NCI-H345 treated with DMSO at 0.1 percent for 48 hours (cell line): ENCODE results near the gene PDZD2.

Experiments
- DNase-seq: peaks from one replicate; lab custom pipeline; 2025; ENCODE audit not compliant: unreplicated experiment; lab: John Stamatoyannopoulos, UW

Gene PDZD2

DNA sequence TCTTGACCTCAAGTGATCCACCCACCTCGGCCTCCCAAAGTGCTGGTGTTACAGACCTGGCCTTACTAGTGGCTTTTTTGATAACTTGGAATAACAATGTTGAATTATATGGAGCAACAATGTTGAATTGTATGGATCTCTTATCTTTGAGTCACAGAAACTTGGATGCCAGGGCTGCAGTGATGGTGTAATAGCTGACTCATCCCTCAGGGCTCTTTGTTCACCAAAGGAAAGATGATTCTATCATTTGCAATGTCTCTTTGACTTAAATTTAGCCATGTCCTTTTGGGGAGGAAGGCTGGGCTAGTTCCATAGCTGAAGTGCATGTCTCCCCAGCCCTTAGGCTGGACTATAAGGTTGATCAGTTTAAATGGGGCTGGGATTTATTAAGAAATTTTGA, 172.3 kb downstream of the PDZD2 start:
- DNase-seq: no peak

DNA sequence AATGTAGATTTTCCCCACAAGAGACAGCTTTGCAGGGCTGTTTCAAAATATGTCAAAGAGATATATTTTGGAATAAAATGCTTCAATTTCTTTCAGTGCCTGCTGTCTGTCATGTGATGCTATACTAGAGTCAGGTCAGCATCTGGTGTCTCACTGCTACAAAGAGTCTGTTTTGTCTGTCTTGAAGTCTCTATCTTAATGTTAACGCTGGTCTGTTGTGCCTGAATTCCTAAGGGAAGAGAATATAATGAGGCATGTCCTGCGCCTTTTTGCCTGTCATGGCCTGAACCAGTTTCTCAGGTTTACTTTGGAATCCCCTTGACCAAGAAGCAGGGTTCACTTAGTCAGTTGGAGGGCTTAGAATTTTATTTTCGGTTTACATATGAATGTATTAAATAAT, 176.4 kb downstream of the PDZD2 start:
- no peak for DNase-seq

DNA sequence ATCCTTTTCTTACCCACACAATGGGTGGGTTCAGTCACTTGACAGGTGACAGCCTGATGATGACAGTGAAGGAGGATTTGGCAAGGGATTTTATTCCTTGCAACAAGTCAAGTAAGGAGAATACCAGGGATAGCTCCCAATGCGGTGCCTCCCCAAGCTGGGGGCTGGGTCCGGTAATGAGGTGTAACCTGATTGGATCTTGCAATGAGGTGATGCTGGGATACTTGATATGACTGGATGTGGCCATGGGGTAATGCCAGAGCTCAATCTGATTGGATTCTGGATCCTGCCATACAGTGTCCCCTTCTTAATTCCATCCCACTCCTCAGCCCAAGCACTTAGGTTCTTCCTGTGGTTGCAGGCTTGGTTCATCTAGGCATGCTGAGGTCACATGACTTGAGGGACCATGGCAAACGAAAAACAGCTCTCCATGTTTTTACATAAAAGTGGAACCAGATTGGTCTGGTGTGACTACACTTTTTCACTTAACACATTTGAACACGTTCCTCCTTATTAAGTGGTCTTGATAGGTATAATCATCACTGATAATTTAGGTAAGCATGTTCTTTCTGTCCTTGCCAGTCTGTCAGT, 181.1 kb downstream of the PDZD2 start:
- DNase-seq: no peak

GRCh38 chr5:31823472-31823871, 184.5 kb downstream of the PDZD2 start:
- no peak for DNase-seq

DNA sequence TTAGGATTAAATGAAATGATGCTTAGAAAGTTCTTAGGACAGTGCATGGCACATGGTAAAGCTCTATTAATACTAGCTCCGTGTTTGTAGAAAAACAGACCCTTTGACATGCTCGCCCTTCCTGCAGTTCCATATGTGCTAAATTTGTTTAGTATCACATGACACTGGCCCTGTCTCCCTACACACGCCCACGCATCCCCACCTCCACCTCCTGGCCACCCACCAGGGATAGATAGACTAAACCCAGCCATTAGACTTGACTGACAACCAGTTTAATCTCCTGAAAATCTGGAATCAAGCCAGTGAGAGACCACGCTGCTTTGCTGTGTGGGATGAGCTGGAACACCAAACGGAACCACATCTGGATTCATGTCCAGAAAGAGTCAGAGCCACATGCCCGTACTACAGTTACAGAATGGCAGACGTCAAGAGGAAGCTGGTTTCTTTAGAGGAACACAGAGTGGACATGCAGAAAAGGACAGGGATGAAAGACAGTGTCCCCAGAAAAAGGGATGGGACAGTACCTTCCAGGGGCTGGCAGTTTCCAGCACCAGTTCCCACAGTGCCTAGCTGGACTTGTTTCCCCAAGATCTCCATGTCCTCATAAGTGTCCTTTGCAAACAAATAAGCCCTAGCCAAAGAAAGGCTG, 186.1 kb downstream of the PDZD2 start:
- DNase-seq: no peak

DNA sequence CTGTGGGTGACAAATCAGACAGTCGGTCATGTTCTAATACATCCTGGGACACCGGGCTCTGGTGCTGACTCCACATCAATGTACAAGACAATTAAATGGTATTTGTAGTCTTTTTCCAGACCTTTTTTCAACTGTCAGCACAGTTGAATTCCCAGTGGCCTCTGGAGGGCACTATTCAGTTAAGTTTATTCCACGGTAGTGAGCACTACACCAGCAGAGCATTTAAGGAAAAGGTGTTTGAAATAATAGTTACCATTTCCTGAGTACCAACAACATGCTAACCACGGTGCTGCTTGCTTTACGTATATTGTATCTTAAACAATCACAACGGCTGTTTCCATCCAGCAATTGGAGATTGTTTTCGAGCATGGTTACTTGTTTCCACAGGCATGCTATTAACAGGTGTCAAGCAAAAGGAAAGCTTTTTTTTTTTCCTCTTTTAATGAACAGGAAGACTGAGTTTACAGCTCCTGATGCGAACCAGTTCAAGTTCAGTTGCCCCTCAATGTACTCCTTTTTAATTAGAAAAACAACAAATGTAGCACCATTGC, 186.7 kb downstream of the PDZD2 start:
- DNase-seq: peak; percentile 74

- no peak for DNase-seq
Observed at GRCh38 chr5:31827867-31828266, 188.9 kb downstream of the PDZD2 start.

DNA sequence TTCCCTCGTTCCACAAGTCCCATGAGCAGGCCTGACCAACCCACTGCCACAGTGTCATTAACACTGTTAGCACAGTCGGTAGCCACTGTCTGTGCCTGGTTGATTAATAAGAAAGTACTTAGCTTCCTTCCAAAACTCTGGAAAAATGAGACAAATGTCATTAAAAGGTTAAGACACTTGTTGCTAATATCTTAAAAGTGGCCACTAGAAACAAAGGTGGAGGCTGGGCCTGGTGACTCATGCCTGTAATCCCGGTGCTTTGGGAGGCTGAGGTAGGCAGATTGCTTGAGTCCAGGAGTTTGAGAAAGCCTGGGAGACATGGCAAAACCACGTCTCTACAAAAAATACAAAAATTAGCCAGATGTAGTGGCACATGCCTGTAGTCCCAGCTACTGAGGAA, 194.0 kb downstream of the PDZD2 start:
- DNase-seq: no peak

DNA sequence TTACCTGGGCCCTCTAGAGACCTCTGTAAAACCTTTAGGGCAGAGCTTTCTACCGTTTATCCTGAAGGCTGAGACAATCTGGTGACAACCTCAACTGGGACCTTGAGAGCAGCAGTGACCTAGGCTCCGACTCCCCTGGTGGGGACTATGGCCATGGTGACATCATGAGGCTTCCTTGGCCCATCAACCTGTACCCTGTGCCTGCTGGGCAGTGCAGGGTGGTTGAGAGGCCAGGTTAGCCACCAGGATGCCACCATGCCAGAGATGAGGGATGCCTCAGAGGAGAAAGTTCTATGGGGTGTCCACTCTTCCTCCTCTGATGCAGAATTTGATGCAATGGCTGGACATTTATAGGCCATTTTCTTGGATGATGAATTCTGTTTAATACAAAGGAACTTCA, 194.8 kb downstream of the PDZD2 start:
- DNase-seq: no peak

GRCh38 chr5:31844622-31845345, 205.9 kb downstream of the PDZD2 start:
- no peak for DNase-seq

DNA sequence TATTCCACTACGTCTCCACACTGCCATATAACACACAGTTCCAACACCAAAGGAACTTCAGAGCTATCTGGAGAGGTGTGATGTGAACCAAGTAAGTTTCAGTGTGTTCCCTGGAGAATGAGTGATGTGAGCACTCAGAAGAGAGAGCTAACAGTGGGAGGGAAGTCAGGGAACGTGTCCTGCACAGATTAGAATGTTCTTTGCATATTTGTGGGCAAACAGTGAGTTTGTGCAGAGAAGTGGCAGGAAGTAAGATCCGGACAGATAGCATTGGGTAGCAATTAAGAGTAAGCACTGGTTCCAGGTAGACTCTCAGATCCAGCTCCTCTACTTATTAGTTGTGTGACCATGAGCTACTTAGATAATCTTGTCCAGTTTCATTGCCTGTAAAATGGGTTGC, 206.4 kb downstream of the PDZD2 start:
- no peak for DNase-seq

GRCh38 chr5:31846934-31847333, 208.0 kb downstream of the PDZD2 start:
- DNase-seq: no peak

GRCh38 chr5:31847354-31847753, 208.4 kb downstream of the PDZD2 start:
- DNase-seq: no peak

DNA sequence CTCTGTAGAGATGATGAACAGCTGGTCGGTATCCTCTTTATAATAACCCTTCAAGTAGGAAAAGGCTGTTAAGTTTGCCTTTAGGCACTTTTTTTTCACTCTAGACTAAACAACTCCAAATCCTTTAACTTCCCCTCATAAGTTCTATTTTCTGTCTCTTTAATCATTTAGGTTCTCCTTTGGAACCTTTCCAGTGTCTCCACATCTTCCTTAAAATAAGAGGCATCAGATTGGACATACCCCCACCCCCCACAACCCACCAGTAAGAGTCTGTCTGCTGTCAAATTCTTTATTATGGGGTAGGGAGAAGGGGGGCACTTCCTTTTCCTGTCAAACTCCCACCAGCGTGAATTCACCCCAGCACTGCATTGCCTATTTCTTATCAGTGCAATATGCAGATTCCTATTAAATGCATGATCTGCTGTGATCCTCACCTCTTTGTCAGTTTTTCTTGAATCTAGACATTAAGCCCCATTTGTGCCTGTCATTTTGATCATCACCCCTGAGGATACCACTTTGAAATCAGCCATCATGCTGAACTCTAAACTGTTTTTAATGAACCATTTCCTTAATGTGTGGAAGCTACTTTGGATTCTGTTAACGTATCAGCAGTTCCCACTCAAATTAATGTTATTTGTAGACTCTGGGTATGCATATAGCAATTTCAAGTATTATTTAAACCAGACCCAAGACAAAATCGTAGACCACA, 212.2 kb downstream of the PDZD2 start:
- DNase-seq: no peak

DNA sequence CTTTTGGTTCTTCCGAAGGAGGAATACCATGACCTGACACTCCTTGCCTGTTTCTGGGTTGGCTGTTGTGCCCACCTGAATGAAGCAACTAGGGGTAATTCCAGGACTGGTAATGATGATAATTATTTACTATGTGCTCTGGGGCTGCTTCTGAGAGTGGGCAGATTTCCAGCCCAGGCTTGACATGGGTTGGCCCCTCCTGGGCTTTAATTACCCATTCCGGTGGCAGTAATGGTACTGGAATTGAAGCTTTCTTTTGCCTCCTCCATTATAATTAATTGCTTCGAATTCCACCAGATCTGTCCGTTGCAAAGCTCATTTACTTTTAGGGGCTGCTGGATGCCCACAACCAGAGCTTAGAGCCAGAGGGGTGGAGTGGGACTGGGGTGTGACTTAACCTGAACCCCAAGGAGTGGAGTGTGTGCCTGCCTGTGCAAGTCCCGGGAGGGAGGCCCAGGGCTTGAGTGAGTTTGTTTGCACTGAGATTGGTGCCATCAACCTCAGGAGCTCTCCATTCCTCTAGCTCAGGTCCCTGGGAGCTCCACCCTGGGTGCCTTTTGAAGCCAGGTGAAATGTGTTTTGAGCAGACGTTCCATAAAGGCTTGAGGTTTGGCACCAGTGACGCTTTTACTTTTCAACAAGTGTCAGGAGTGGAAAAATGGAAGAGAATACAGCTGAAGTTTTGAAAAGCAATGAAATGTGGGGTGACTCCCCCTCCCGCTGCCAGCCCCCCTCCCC, 214.6 kb downstream of the PDZD2 start:
- peak; percentile 11 for DNase-seq

- peak; percentile 27 for DNase-seq
Observed at GRCh38 chr5:31854181-31855133, 215.5 kb downstream of the PDZD2 start.

GRCh38 chr5:31855134-31856040, 216.5 kb downstream of the PDZD2 start:
- no peak for DNase-seq

GRCh38 chr5:31859096-31859495, 220.2 kb downstream of the PDZD2 start:
- DNase-seq: no peak

GRCh38 chr5:31860278-31860677, 221.3 kb downstream of the PDZD2 start:
- no peak for DNase-seq
